Testis (tissue), 3 donors: ENCODE measurements around the gene CLEC16A. TPM values are rescaled to one million over a fixed set of nuclear protein-coding genes. Genes with fewer than 3 reads are reported as not detected.
"Not testable (repeated sequence)": the region's sequence is repeated elsewhere in the genome, so short reads cannot be mapped to it uniquely, and the experiment has no call there.

ENCODE experiments used
- DNase-seq: peaks from one replicate; pipeline ENCODE4 v3.0.0-alpha.2; 2019
- H3K27ac ChIP-seq, 2 donors: fragments of 200-600 bp; sonication (generic); one replicate each; pipeline ENCODE4 v1.5.1; 2019
- H3K27me3 ChIP-seq: fragments of 200-600 bp; sonication (generic); one replicate; pipeline ENCODE4 v1.5.1; 2019
- H3K36me3 ChIP-seq: fragments of 200-600 bp; sonication (generic); one replicate; pipeline ENCODE4 v1.5.1; 2017; ENCODE audit warnings: low read depth; ENCODE audit errors: missing control alignments
- H3K4me1 ChIP-seq: fragments of 200-600 bp; sonication (generic); one replicate; pipeline ENCODE4 v1.5.1; 2019
- H3K4me3 ChIP-seq, 2 donors: fragments of 200-600 bp; sonication (generic); one replicate each; pipeline ENCODE4 v1.5.1; 2017 to 2019
- H3K9me3 ChIP-seq: fragments of 200-600 bp; sonication (generic); one replicate; pipeline ENCODE4 v1.5.1; 2017
- POLR2A ChIP-seq: fragments of 450-650 bp; IDR thresholded peaks from one replicate; pipeline ENCODE4 v1.6.1; 2017; ENCODE audit warnings: antibody characterized with exemption, mild to moderate bottlenecking, moderate library complexity
- WGBS, 2 donors: methylation state at CpG; one replicate each; pipeline ENCODE4 v1.1.5; 2018; 5-methylcytosine and 5-hydroxymethylcytosine counted together
- intact Hi-C: fragments of 100-400 bp; cut with DNase I; formaldehyde crosslinking; loops from one replicate; pipeline ENCODE4 v1.15.1; 2023; ENCODE audit warnings: low total_unique reads
- polyA plus RNA-seq: library from polyadenylated mRNA; stranded (reverse); fragments of 350-450 nt; fragmentation: Illumina TruSeq; extraction: RNeasy Lipid Tissue Mini Kit (QIAGEN cat#74804); gene quantifications from one replicate; pipeline ENCODE4 v1.2.3, GENCODE V29; 2014; ENCODE audit warnings: low read depth, low replicate concordance; ENCODE audit not compliant: insufficient read depth
- total RNA-seq, 2 donors: library from RNA; depleted of rRNA; stranded (reverse); fragments of >200 nt; gene quantifications; one replicate each; pipeline ENCODE4 v1.2.3, GENCODE V29; 2016
- TF ChIP-seq, protein P1 (sequence below), 3 experiments: fragments of 450-650 bp in 2 of 3; fragments of 200-600 bp in 1 of 3; sonication (generic) in 1 of 3; IDR thresholded peaks; one replicate each; pipeline ENCODE4 v1.5.1; 2016 to 2019; ENCODE audit warnings: antibody characterized with exemption in 3 of 3, mild to moderate bottlenecking in 2 of 3, moderate library complexity in 1 of 3

Gene CLEC16A
- total and polyA plus RNA-seq, 3 donors from 2014 or later: 93.9 to 126 (median 122) TPM

DNA sequence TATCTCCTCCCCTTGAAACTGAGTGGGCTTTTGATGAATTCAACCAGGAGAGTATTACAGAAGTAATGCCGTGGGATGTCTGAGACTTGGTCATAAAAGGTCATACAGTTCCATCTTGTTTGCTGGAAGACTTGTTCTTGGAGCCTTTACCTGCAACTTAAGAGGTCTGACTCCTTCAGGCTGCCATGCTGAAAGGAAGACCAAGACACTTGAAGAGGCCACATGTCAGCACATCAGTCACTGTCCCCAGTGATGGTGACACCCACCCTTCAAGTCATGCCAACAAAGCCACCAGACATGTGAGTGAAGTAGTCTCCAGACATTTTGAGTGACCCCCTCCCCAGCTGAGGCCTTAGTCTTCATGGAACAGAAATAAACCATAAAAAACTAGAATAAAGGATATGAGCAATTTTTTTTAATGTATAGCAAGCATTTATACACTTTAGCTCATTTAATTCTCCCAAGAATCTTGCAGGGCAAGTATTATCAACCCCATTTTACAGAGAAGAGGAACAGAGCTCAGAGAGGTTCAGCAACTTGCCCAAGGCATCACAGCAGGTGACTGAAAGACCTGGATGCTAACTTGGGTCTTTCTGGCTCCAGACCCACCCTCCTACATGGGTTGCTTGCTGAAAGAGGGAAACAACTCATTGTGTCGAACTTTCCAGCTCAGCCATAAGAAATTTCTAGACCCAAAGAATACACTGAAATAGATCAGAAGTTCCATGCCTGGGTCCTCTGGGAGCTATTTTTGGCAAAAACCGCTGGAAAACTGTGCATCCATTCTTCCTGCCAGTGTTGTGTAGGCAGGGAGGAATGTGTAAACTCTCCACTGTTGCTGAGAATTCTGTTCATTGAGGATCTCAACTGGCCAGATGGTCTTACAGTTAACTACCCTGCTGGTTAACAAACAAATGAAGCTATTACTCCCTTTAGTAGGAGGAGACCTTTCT, 273.6 kb downstream of the CLEC16A start:
- no peaks in the 10 kb centered on the region for H3K9me3 ChIP-seq
- no peaks in the 10 kb centered on the region for H3K4me1 ChIP-seq
- WGBS, 2 donors: 66 to 69% methylated on average over 3 of the region's 3 CpGs
- H3K27me3 ChIP-seq: no peaks in the 10 kb centered on the region
- no peak for DNase-seq
- H3K27ac ChIP-seq: no peak overlapping the region
- H3K4me3 ChIP-seq: no peak overlapping the region
- H3K36me3 ChIP-seq: no peaks in the 10 kb centered on the region
- no peak for TF ChIP-seq POLR2A
- TF ChIP-seq, protein P1, sequence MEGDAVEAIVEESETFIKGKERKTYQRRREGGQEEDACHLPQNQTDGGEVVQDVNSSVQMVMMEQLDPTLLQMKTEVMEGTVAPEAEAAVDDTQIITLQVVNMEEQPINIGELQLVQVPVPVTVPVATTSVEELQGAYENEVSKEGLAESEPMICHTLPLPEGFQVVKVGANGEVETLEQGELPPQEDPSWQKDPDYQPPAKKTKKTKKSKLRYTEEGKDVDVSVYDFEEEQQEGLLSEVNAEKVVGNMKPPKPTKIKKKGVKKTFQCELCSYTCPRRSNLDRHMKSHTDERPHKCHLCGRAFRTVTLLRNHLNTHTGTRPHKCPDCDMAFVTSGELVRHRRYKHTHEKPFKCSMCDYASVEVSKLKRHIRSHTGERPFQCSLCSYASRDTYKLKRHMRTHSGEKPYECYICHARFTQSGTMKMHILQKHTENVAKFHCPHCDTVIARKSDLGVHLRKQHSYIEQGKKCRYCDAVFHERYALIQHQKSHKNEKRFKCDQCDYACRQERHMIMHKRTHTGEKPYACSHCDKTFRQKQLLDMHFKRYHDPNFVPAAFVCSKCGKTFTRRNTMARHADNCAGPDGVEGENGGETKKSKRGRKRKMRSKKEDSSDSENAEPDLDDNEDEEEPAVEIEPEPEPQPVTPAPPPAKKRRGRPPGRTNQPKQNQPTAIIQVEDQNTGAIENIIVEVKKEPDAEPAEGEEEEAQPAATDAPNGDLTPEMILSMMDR (IDR thresholded peaks at IDR 0.05): no peak
- intact Hi-C loops: no loop called here

DNA sequence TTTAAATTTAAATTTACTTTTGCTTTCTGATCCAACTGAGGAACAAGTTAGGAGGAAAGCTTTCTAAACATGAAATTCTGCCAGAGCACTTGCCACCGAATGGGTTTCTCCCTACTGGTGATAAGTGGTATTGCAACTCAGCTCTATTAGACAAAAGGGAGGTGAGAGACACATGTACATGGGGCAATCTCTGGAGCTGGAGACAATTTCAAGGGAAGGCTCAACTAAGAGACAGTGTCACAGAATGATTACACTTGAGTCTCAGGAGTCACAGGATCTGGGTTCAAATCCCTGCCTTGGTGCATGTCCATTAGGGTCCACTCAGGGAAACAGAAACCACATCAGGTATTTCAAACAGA, 274.2 kb downstream of the CLEC16A start:
- no peak for DNase-seq
- TF ChIP-seq POLR2A: no peak
- TF ChIP-seq, protein P1 (IDR thresholded peaks at IDR 0.05): peak in 2 of 3 experiments; percentile 21 to 59
- Histone ChIP-seq H3K4me3 (no peak overlapping the region), H3K4me1 (no peaks in the 10 kb centered on the region), H3K27ac (no peak overlapping the region), H3K36me3 (no peaks in the 10 kb centered on the region), H3K9me3 (no peaks in the 10 kb centered on the region), H3K27me3 (no peaks in the 10 kb centered on the region)
- WGBS, 2 donors: 79 to 88% methylated on average over 1 of the region's 1 CpG
- intact Hi-C loops: no loop called here

DNA sequence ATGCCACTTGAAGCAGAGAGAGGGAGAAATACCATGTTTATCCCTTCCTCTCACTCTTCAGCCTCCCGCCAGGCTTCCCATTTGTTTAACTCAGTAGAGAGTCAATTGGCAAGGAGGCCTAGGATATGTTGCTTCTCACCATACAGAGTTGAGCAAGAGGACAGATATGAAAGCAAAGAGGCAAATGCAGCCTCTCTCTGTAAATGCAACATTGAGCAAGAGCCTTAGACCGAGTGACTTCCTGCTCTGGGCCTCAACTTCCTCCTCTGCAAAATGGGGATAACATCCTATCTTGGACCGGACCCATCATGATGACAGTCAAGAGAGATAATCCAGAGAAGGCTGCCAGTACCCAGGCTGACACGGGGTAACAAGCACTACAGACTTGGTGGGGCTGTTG, 274.8 kb downstream of the CLEC16A start:
- 89 to 91% methylated on average over 4 of the region's 4 CpGs for WGBS, 2 donors
- intact Hi-C loops: no loop called here
- TF ChIP-seq, protein P1 (IDR thresholded peaks at IDR 0.05): no peak
- TF ChIP-seq POLR2A: no peak
- H3K9me3 ChIP-seq: no peaks in the 10 kb centered on the region
- no peaks in the 10 kb centered on the region for H3K27me3 ChIP-seq
- DNase-seq: no peak
- peaks cover 4% of the 10 kb centered on the region for H3K4me1 ChIP-seq
- H3K4me3 ChIP-seq: no peak overlapping the region
- H3K27ac ChIP-seq: no peak overlapping the region
- no peaks in the 10 kb centered on the region for H3K36me3 ChIP-seq

DNA sequence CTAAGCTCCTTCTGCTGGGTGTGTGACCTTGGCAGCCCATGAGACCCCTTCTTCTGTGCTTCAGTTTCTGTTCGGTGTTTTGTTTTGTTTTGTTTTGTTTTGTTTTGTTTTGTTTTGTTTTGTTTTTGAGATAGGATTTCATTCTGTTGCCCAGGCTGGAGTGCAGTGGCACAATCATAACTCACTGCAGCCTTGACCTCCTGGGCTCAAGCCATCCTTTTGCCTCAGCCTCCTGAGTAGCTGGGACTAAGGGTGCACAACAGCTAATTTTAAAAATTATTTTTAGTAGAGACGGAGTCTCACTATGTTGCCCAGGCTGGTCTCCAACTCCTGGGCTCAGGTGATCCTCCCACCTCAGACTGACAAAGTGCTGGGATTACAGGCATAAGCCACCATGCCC, 276.1 kb downstream of the CLEC16A start:
- DNase-seq, H3K36me3 ChIP-seq, H3K9me3 ChIP-seq, H3K27me3 ChIP-seq, intact Hi-C loops, H3K4me1 ChIP-seq, H3K27ac ChIP-seq, H3K4me3 ChIP-seq: not testable (repeated sequence)
- 49 to 52% methylated on average over 2 of the region's 2 CpGs for WGBS, 2 donors

DNA sequence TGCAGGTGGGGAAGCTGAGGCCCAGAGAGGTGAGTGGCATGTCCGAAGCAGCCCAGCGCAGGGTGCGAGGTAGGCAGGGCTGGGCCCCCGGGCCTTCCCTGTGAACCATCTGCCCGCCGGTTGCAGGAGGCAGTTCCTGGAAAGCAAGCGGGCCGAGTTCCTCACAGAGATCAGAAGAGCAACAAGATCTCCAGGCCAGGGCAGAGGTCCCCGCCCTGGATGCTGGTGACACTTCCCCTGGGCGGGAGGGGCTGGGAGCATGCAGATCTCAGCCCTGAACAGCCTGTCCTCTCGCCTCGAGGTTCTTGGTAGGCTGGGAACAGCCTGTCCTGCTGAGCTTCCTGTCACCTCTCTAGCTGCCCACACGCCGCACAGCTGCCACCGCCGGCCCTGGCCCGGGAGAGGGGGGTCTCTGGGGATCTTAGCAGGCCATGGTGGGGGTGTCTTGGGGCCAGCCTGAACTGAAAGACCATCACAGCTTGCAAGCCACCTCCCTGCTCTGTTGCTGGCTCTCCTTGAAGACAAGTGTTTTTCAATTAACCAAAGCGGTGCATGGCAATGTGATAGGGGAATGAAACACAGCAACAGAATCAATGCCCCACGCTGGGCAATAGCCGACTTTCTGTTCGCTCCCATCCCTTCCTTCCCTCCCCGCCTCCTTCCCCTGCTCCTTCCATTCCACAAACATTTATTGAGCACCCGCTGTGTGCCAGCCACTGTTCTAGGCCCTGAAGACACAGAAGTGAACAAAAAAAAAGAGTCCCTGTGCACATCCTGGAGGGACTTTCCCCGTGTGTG, 279.9 kb downstream of the CLEC16A start:
- no peaks in the 10 kb centered on the region for H3K27me3 ChIP-seq
- H3K4me3 ChIP-seq: no peak overlapping the region
- intact Hi-C loops: no loop called here
- WGBS, 2 donors: 42 to 46% methylated on average over 17 to 24 of the region's 24 CpGs
- H3K4me1 ChIP-seq: peaks cover 5% of the 10 kb centered on the region
- H3K27ac ChIP-seq: no peak overlapping the region
- no peaks in the 10 kb centered on the region for H3K36me3 ChIP-seq
- TF ChIP-seq, protein P1 (IDR thresholded peaks at IDR 0.05): no peak
- TF ChIP-seq POLR2A: no peak
- no peaks in the 10 kb centered on the region for H3K9me3 ChIP-seq
- DNase-seq: peak; percentile 81
